Activated B cell treated with CpG ODN at 0.5 μM for 24 hours (primary cell): ENCODE results near the gene MT1G. TPM values are rescaled to one million over a fixed set of nuclear protein-coding genes. Genes with fewer than 3 reads are reported as not detected.
"Not testable (repeated sequence)": the region's sequence is repeated elsewhere in the genome, so short reads cannot be mapped to it uniquely, and the experiment has no call there.

Source experiments
- ATAC-seq: fragments of 200-7000 bp; cut with Tn5 transposase; one replicate; pipeline ENCODE4 v1.10.0; 2021; ENCODE audit warnings: low read depth, mild to moderate bottlenecking, moderate library complexity
- CTCF ChIA-PET: fragments of 350-600 bp; sonication (Branson Sonifier 250); formaldehyde crosslinking; loops from one replicate; lab custom pipeline; 2021; ENCODE audit warnings: antibody characterized with exemption; lab: Charles Lee
- POLR2A ChIA-PET: fragments of 350-600 bp; sonication (Branson Sonifier 250); formaldehyde crosslinking; loops from one replicate; lab custom pipeline; 2021; ENCODE audit warnings: antibody characterized with exemption; lab: Charles Lee
- DNase-seq: peaks from one replicate; pipeline ENCODE4 v3.0.0; 2022
- H3K27ac Mint-ChIP-seq: one replicate; pipeline ENCODE4 v1.8.0; 2020; ENCODE audit warnings: mixed read lengths
- H3K27me3 Mint-ChIP-seq: one replicate; pipeline ENCODE4 v1.8.0; 2021; ENCODE audit warnings: mixed read lengths
- H3K36me3 Mint-ChIP-seq: one replicate; pipeline ENCODE4 v1.8.0; 2021; ENCODE audit warnings: low read depth, mixed read lengths
- H3K4me1 Mint-ChIP-seq: one replicate; pipeline ENCODE4 v1.8.0; 2021; ENCODE audit warnings: mixed read lengths
- H3K4me3 Mint-ChIP-seq: one replicate; pipeline ENCODE4 v1.8.0; 2020; ENCODE audit warnings: mild to moderate bottlenecking, mixed read lengths
- H3K9me3 Mint-ChIP-seq: one replicate; pipeline ENCODE4 v1.8.0; 2020; ENCODE audit warnings: mixed read lengths
- CTCF ChIP-seq: fragments of 200-600 bp; IDR thresholded peaks from one replicate; pipeline ENCODE4 v1.8.0; 2022; ENCODE audit warnings: antibody characterized with exemption, mild to moderate bottlenecking
- intact Hi-C: fragments of 100-400 bp; cut with micrococcal nuclease; formaldehyde crosslinking; loops from one replicate; pipeline ENCODE4 v1.15.1; 2024
- total RNA-seq: library from RNA; stranded (reverse); gene quantifications from 2 replicates; pipeline ENCODE4 v1.2.3, GENCODE V29; 2022

Gene MT1G
- total RNA-seq, 1 donor from 2014 or later = 0.69 TPM

- POLR2A ChIA-PET = interaction anchor here (1.0 kb wide), 1 partner anchor 17 kb away, joined by 3 read pairs; no protein-coding TSS in a partner anchor
- DNase-seq (no peak), ATAC-seq (no peak)
- CTCF ChIA-PET = interaction anchor here (1.1 kb wide), 1 partner anchor 18 kb away, joined by 3 read pairs; no protein-coding TSS in a partner anchor
- no peak for TF ChIP-seq CTCF
- no peak overlapping the region for H3K27ac Mint-ChIP-seq
- H3K4me1 Mint-ChIP-seq = peaks cover 35% of the 10 kb centered on the region
- no peaks in the 10 kb centered on the region for H3K9me3 Mint-ChIP-seq
- H3K36me3 Mint-ChIP-seq = no peaks in the 10 kb centered on the region
- H3K27me3 Mint-ChIP-seq = peaks cover 30% of the 10 kb centered on the region
- peak overlapping the region; percentile 70 for H3K4me3 Mint-ChIP-seq
- intact Hi-C loops = loop anchor here (1.0 kb wide), 1 partner anchor 18 kb away; the partner anchor contains the start of gene MT2A
Measured at GRCh38 chr16:56625943-56626654, 41.8 kb downstream of the MT1G start.

- no peak for TF ChIP-seq CTCF
- Mint-ChIP-seq H3K4me1 (peaks cover 29% of the 10 kb centered on the region), H3K4me3 (peak within 1 kb of the TSS; percentile 81), H3K36me3 (no peaks in the 10 kb centered on the region), H3K9me3 (no peaks in the 10 kb centered on the region), H3K27me3 (peaks cover 31% of the 10 kb centered on the region), H3K27ac (no peak within 1 kb of the TSS)
- POLR2A ChIA-PET = interaction anchor here (1.0 to 1.7 kb wide), 2 partner anchors 17 to 18 kb away, joined by 3 to 7 read pairs; partner anchors contain the start of gene MT2A
- no peak for DNase-seq
- intact Hi-C loops = loop anchor here (1.0 kb wide), 1 partner anchor 17 kb away; the partner anchor contains the start of gene MT2A
- ATAC-seq = peak; percentile 38
- CTCF ChIA-PET = no interaction called here
Measured at GRCh38 chr16:56625140-56625942, 42.5 kb downstream of the MT1G start, which contains the start of gene MT1E. Gene MT1E, plus strand, starts transcription at chr16:56625781. Its CDS starts 71 bp downstream, at chr16:56625852.

- ChIA-PET CTCF (interaction anchor here (0.6 to 0.9 kb wide), 2 partner anchors 20 to 77 kb away, joined by 3 read pairs; no protein-coding TSS in a partner anchor), POLR2A (no interaction called here)
- Mint-ChIP-seq H3K27ac (no peak overlapping the region), H3K9me3 (no peaks in the 10 kb centered on the region), H3K4me1 (peaks cover 15% of the 10 kb centered on the region), H3K4me3 (no peak overlapping the region), H3K27me3 (peaks cover 37% of the 10 kb centered on the region), H3K36me3 (no peaks in the 10 kb centered on the region)
- intact Hi-C loops = no loop called here
- no peak for TF ChIP-seq CTCF
- DNase-seq (no peak), ATAC-seq (no peak)
Measured at GRCh38 chr16:56623637-56624036, 44.2 kb downstream of the MT1G start.

- H3K36me3 Mint-ChIP-seq, H3K9me3 Mint-ChIP-seq, ATAC-seq, H3K27ac Mint-ChIP-seq, DNase-seq, POLR2A ChIA-PET, intact Hi-C loops, H3K4me3 Mint-ChIP-seq: not testable (repeated sequence)
- CTCF ChIA-PET = interaction anchor here (0.9 kb wide), 1 partner anchor 77 kb away, joined by 3 read pairs; no protein-coding TSS in a partner anchor
- peaks cover 42% of the 10 kb centered on the region for H3K27me3 Mint-ChIP-seq
- H3K4me1 Mint-ChIP-seq = peaks cover 14% of the 10 kb centered on the region
Measured at GRCh38 chr16:56623184-56623583, 44.7 kb downstream of the MT1G start.

- H3K36me3 Mint-ChIP-seq, H3K4me3 Mint-ChIP-seq, H3K9me3 Mint-ChIP-seq, DNase-seq, intact Hi-C loops, ATAC-seq, H3K27ac Mint-ChIP-seq, CTCF ChIA-PET, POLR2A ChIA-PET: not testable (repeated sequence)
- Mint-ChIP-seq H3K27me3 (peaks cover 50% of the 10 kb centered on the region), H3K4me1 (peaks cover 21% of the 10 kb centered on the region)
Measured at GRCh38 chr16:56621665-56622445, 46.0 kb downstream of the MT1G start.
